Tibial artery (tissue), 4 donors: Measurements from ENCODE around the gene KRT26.

Source experiments
- DNase-seq, 2 donors: peaks; one replicate each; pipeline ENCODE4 v3.0.0-alpha.2; 2019
- H3K27ac ChIP-seq, 2 donors: fragments of 200-600 bp; sonication (generic) in 1 of 2; 1 replicate in 1 of 2; 2 replicates in 1 of 2; pipeline ENCODE4 v1.5.1; 2018 to 2019; ENCODE audit warnings: mild to moderate bottlenecking in 1 of 2
- H3K27me3 ChIP-seq, 2 donors: fragments of 200-600 bp; sonication (generic) in 1 of 2; one replicate each; pipeline versions ENCODE4 v1.5.1 to v1.6.0; 2016 to 2019
- H3K36me3 ChIP-seq, 3 donors: fragments of 200-600 bp; sonication (generic) in 2 of 3; one replicate each; pipeline ENCODE4 v1.5.1; 2016 to 2019; ENCODE audit warnings: mild to moderate bottlenecking in 2 of 3
- H3K4me1 ChIP-seq, 4 donors: fragments of 200-600 bp; sonication (generic) in 2 of 4; 1 replicate in 3 of 4; 2 replicates in 1 of 4; pipeline ENCODE4 v1.5.1; 2016 to 2019
- H3K4me3 ChIP-seq, 2 donors: fragments of 200-600 bp; sonication (generic) in 1 of 2; 1 replicate in 1 of 2; 2 replicates in 1 of 2; pipeline ENCODE4 v1.5.1; 2018 to 2019; ENCODE audit warnings: mild to moderate bottlenecking in 2 of 2
- H3K9me3 ChIP-seq, 3 donors: fragments of 200-600 bp; sonication (generic) in 1 of 3; one replicate each; pipeline ENCODE4 v1.5.1; 2016 to 2019
- intact Hi-C: fragments of 100-400 bp; cut with DNase I; formaldehyde crosslinking; loops from one replicate; pipeline ENCODE4 v1.15.0; 2023; ENCODE audit warnings: low total_unique reads
- TF ChIP-seq, protein P1 (sequence below), 2 experiments: fragments of 200-600 bp in 1 of 2; fragments of 450-650 bp in 1 of 2; IDR thresholded peaks; one replicate each; pipeline ENCODE4 v1.5.1; 2017 to 2019; ENCODE audit warnings: antibody characterized with exemption in 2 of 2, mild to moderate bottlenecking in 1 of 2, moderate library complexity in 1 of 2

The KRT26 gene

DNA sequence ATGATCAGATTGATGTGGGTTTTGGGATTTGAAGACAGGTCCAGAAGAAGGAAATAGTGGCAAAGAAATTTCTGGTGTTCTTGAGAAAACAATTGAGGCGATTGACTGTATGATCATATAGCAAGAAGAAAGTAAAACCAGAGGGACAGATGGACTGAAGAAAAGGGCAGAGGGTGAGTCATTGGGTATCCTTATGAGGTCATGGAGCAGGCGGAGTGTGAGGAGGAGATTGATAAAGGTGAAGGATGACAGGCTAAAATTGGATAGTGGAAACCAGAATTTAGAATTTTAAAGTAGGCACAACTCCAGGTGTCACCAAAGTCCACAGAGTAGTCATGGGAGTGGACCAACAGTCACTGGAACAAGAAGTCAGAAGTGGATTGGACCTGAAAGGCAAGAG lies 29.2 kb upstream of the KRT26 start:
- Histone ChIP-seq H3K4me3 (no peak overlapping the region), H3K36me3 (no peaks in the 10 kb centered on the region), H3K9me3 (no peaks in the 10 kb centered on the region), H3K4me1 (no peaks in the 10 kb centered on the region), H3K27ac (no peak overlapping the region), H3K27me3 (peaks cover 0 to 53% of the 10 kb centered on the region in 2 donors)
- TF ChIP-seq, protein P1, sequence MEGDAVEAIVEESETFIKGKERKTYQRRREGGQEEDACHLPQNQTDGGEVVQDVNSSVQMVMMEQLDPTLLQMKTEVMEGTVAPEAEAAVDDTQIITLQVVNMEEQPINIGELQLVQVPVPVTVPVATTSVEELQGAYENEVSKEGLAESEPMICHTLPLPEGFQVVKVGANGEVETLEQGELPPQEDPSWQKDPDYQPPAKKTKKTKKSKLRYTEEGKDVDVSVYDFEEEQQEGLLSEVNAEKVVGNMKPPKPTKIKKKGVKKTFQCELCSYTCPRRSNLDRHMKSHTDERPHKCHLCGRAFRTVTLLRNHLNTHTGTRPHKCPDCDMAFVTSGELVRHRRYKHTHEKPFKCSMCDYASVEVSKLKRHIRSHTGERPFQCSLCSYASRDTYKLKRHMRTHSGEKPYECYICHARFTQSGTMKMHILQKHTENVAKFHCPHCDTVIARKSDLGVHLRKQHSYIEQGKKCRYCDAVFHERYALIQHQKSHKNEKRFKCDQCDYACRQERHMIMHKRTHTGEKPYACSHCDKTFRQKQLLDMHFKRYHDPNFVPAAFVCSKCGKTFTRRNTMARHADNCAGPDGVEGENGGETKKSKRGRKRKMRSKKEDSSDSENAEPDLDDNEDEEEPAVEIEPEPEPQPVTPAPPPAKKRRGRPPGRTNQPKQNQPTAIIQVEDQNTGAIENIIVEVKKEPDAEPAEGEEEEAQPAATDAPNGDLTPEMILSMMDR (IDR thresholded peaks at IDR 0.05), result no peak
- intact Hi-C loops, result loop anchor here (10.0 kb wide), 1 partner anchor 104 kb away; no protein-coding TSS in a partner anchor
- no peak for DNase-seq

GRCh38 chr17:40800381-40800780 lies 28.4 kb upstream of the KRT26 start:
- Histone ChIP-seq H3K27me3 (peaks cover 0 to 57% of the 10 kb centered on the region in 2 donors), H3K4me3 (no peak overlapping the region), H3K4me1 (no peaks in the 10 kb centered on the region), H3K27ac (no peak overlapping the region), H3K36me3 (no peaks in the 10 kb centered on the region), H3K9me3 (no peaks in the 10 kb centered on the region)
- no peak for DNase-seq
- intact Hi-C loops, result loop anchor here (10.0 kb wide), 1 partner anchor 104 kb away; no protein-coding TSS in a partner anchor
- TF ChIP-seq, protein P1 (IDR thresholded peaks at IDR 0.05), result no peak

DNA sequence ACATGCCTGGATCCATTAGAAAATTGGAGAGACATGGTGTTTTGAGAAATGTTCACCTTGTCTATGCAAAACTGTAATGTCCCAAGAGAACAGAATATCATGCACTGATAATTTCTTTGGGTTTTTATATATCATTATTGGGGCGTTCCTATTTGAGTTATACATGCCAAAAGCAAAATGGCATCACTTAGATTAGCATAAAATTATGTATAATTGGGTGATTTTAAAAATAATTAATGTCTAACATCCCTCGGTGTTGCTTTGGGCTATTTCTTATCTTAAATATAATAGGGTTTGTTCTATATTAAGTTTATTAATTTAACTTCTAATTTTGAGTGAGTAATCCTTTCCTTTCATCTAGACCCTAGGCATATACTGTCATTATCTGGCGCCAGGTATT lies 27.9 kb upstream of the KRT26 start, which contains the start of gene KRT28:
KRT28 (minus strand) TSS at position 101 of the 400 bp plus-strand sequence; CDS start at position 35, 66 bp downstream.
- no peaks in the 10 kb centered on the region for H3K4me1 ChIP-seq
- no peak within 1 kb of the TSS for H3K27ac ChIP-seq
- no peaks in the 10 kb centered on the region for H3K9me3 ChIP-seq
- TF ChIP-seq, protein P1 (IDR thresholded peaks at IDR 0.05), result no peak
- H3K27me3 ChIP-seq, result peaks cover 0 to 59% of the 10 kb centered on the region in 2 donors
- H3K36me3 ChIP-seq, result no peaks in the 10 kb centered on the region
- intact Hi-C loops, result loop anchor here (10.0 kb wide), 2 partner anchors 105 to 185 kb away; no protein-coding TSS in a partner anchor
- no peak within 1 kb of the TSS for H3K4me3 ChIP-seq
- DNase-seq, result no peak

GRCh38 chr17:40796846-40797245 lies 24.8 kb upstream of the KRT26 start:
- TF ChIP-seq, protein P1 (IDR thresholded peaks at IDR 0.05), result no peak
- no peak overlapping the region for H3K27ac ChIP-seq
- H3K4me1 ChIP-seq, result no peaks in the 10 kb centered on the region
- intact Hi-C loops, result loop anchor here (10.0 kb wide), 1 partner anchor 182 kb away; no protein-coding TSS in a partner anchor
- no peak overlapping the region for H3K4me3 ChIP-seq
- DNase-seq, result no peak
- no peaks in the 10 kb centered on the region for H3K36me3 ChIP-seq
- H3K9me3 ChIP-seq, result no peaks in the 10 kb centered on the region
- peaks cover 0 to 55% of the 10 kb centered on the region in 2 donors for H3K27me3 ChIP-seq

GRCh38 chr17:40795019-40795667 lies 23.1 kb upstream of the KRT26 start:
- H3K36me3 ChIP-seq, result no peaks in the 10 kb centered on the region
- H3K4me1 ChIP-seq, result peaks cover 0 to 9% (median 1%) of the 10 kb centered on the region in 4 donors
- TF ChIP-seq, protein P1 (IDR thresholded peaks at IDR 0.05), result no peak
- H3K9me3 ChIP-seq, result no peaks in the 10 kb centered on the region
- H3K27ac ChIP-seq, result no peak overlapping the region
- DNase-seq, result no peak
- intact Hi-C loops, result loop anchor here (10.0 kb wide), 1 partner anchor 180 kb away; no protein-coding TSS in a partner anchor
- peaks cover 0 to 41% of the 10 kb centered on the region in 2 donors for H3K27me3 ChIP-seq
- H3K4me3 ChIP-seq, result no peak overlapping the region
